Activated naive CD8-positive, alpha-beta T cell treated with anti-CD3 and anti-CD28 coated beads, Interleukin-2, amount 10 ng/mL, durations not matched to agents 7 days and 5 days (primary cell): Measurements from ENCODE around the gene PTPN1. TPM values are rescaled to one million over a fixed set of nuclear protein-coding genes. Genes with fewer than 3 reads are reported as not detected.
A peak's percentile ranks its signal among the peaks of the same experiment; 100 is the strongest.
"Not testable (repeated sequence)": the region's sequence is repeated elsewhere in the genome, so short reads cannot be mapped to it uniquely, and the experiment has no call there.

Experiments
- ATAC-seq: fragments of 150-1000 bp; cut with Tn5 transposase; one replicate; pipeline ENCODE4 v1.10.0; 2021; ENCODE audit warnings: low read depth, moderate library complexity
- POLR2A ChIA-PET: fragments of 350-600 bp; sonication (Branson Sonifier 250); formaldehyde crosslinking; loops from one replicate; lab custom pipeline; 2021; ENCODE audit warnings: antibody characterized with exemption; lab: Charles Lee
- DNase-seq: peaks from one replicate; pipeline ENCODE4 v3.0.0; 2021
- H3K27ac Mint-ChIP-seq: one replicate; pipeline ENCODE4 v1.8.0; 2022; ENCODE audit warnings: mild to moderate bottlenecking, mixed read lengths
- H3K27me3 Mint-ChIP-seq: one replicate; pipeline ENCODE4 v1.8.0; 2022; ENCODE audit warnings: mild to moderate bottlenecking, moderate library complexity, mixed read lengths
- H3K36me3 Mint-ChIP-seq: one replicate; pipeline ENCODE4 v1.8.0; 2021; ENCODE audit warnings: mild to moderate bottlenecking, mixed read lengths
- H3K4me1 Mint-ChIP-seq: one replicate; pipeline ENCODE4 v1.8.0; 2021; ENCODE audit warnings: mixed read lengths
- H3K4me3 Mint-ChIP-seq: one replicate; pipeline ENCODE4 v1.8.0; 2022; ENCODE audit warnings: mild to moderate bottlenecking, moderate library complexity, mixed read lengths
- H3K9me3 Mint-ChIP-seq: one replicate; pipeline ENCODE4 v1.8.0; 2021; ENCODE audit warnings: mixed read lengths
- total RNA-seq, 2 experiments: library from RNA; stranded (reverse); gene quantifications; one replicate each; pipeline ENCODE4 v1.2.3, GENCODE V29; 2021

PTPN1 gene
- total RNA-seq, 2 experiments from 2014 or later, result 65.9 to 67.3 TPM

DNA sequence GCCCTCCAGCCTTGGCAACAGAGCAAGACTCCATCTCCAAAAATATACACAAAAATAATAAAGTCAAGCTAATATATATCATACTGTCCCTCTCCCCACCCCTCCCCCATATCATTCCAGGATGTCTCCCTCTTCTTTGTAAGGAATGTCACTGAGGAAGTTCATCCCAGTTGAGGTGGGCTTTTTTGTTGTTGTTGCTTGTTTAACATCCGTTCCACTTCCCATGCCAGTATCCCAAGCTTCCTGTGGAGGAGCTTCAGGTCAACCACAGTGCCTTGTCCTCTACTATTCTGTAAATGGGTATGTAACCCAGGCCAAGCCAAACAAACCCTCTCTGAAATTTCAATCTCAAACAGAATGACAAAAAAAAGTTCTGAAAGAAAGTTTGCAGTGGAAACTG lies 19.0 kb upstream of the PTPN1 start:
- Mint-ChIP-seq H3K4me3 (no peak overlapping the region), H3K4me1 (peaks cover 10% of the 10 kb centered on the region), H3K27me3 (peaks cover 5% of the 10 kb centered on the region), H3K36me3 (no peaks in the 10 kb centered on the region), H3K9me3 (no peaks in the 10 kb centered on the region), H3K27ac (no peak overlapping the region)
- ATAC-seq (no peak), DNase-seq (no peak)
- POLR2A ChIA-PET, result no interaction called here

DNA sequence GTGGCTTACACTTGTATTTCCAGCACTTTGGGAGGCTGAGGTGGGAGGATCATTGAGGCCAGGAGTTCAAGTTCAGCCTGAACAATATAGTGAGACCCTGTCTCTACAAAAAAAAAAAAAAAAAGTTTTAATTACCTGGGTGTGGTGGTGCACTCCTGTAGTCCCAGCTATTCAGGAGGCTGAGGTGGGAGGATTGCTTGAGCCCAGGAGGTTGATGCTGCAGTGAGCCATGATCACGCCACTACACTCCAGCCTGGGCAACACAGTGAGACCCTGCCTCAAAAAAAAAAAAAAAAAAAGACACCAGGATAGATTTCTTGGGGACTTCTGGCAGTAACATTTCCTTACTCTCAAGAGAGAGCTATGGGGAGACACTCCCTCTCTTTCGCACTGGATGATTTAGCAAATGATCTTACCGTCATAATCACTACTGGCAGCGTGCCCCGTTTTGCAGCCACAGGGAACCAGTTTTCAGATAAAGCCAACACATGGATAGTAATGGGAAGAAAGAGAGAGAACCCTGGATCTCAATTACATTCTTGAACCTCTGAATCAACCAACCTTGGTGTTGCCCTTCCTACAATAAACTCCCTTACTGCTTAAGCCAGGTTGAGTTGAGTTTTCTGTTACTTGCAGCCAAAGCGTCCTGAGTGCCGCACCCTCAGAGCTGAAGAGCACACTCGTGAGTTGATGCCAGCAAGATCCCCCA lies 18.1 kb upstream of the PTPN1 start:
- Mint-ChIP-seq H3K4me3 (no peak overlapping the region), H3K27me3 (peaks cover 9% of the 10 kb centered on the region), H3K4me1 (peaks cover 10% of the 10 kb centered on the region), H3K36me3 (no peaks in the 10 kb centered on the region), H3K9me3 (no peaks in the 10 kb centered on the region), H3K27ac (peak overlapping the region; percentile 34)
- DNase-seq, result no peak
- no peak for ATAC-seq
- POLR2A ChIA-PET, result interaction anchor here (0.7 kb wide), 1 partner anchor 13 kb away, joined by 3 read pairs; no protein-coding TSS in a partner anchor

DNA sequence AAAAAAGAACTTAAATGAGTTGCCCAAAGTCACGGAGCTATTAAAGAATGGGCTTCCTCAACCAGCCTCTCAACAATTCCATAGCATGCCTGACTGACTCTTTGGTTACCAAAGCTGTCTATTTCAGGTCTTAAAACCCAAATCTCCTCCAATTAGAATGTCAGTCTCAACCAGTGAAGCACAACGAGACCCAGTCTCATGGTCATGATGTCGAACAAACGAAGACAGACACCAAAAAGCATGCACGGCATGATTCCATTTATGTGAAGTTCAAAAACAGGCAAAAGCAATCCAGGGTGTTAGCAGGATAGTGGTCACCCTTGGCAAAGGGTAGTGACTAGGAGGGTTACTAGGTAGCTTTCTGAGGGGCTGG lies 16.3 kb upstream of the PTPN1 start:
- Mint-ChIP-seq H3K27me3 (peaks cover 9% of the 10 kb centered on the region), H3K4me1 (no peaks in the 10 kb centered on the region), H3K36me3 (no peaks in the 10 kb centered on the region), H3K9me3 (no peaks in the 10 kb centered on the region), H3K4me3 (no peak overlapping the region), H3K27ac (no peak overlapping the region)
- POLR2A ChIA-PET, result no interaction called here
- DNase-seq (no peak), ATAC-seq (no peak)

DNA sequence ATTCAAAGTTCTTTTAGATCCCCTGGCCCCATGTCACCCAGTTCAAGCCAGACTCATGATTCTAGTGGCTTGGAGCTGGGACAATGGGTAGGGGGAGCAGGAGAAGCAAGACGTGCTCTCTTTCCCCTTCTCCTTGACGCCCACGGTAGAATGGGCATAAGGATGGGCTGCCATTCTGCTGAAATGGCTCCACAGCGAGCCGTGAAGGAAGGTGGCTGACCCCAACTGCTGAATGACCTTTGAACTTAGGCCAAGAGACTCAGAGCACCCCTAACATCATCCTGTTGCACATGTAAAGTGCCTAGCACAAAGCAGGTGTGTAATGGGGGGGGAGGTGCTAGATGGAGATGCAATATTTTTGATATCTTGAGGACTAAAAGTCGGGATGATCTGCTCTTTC lies 15.8 kb upstream of the PTPN1 start:
- Mint-ChIP-seq H3K27me3 (peaks cover 9% of the 10 kb centered on the region), H3K9me3 (no peaks in the 10 kb centered on the region), H3K4me1 (no peaks in the 10 kb centered on the region), H3K36me3 (no peaks in the 10 kb centered on the region), H3K4me3 (no peak overlapping the region), H3K27ac (no peak overlapping the region)
- ATAC-seq (no peak), DNase-seq (no peak)
- POLR2A ChIA-PET, result no interaction called here

DNA sequence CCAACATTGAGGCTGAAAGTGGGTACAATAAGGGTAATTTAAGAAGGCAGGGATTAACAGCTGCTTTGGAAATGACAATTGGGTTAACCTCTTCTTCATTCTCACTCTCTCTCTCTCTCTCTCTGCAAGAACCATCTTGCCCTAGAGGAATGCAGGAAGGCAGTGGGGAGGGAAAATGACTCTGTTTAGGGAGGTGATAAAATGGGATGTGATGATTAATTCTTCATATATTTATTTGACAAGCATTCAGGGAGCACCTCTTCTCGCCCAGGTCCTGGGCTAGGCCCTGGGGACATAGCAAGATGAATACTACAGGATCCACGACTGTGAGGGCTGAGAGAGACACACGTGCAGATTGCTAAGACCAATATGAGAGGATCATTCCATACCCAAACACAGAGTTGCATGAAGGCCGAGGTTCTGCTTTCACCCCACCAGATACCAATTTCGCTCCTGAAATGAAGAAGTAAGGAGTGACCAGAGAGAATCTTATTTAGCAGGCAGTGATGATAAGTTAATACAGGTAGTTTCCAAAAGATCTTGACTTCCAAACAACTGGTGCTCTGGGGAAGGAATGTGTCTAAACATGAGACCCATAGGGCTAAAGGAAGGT lies 13.3 kb upstream of the PTPN1 start:
- no peak overlapping the region for H3K27ac Mint-ChIP-seq
- peaks cover 7% of the 10 kb centered on the region for H3K27me3 Mint-ChIP-seq
- DNase-seq (no peak), ATAC-seq (no peak)
- H3K36me3 Mint-ChIP-seq, result no peaks in the 10 kb centered on the region
- H3K4me3 Mint-ChIP-seq, result no peak overlapping the region
- no peaks in the 10 kb centered on the region for H3K9me3 Mint-ChIP-seq
- POLR2A ChIA-PET, result no interaction called here
- H3K4me1 Mint-ChIP-seq, result no peaks in the 10 kb centered on the region

DNA sequence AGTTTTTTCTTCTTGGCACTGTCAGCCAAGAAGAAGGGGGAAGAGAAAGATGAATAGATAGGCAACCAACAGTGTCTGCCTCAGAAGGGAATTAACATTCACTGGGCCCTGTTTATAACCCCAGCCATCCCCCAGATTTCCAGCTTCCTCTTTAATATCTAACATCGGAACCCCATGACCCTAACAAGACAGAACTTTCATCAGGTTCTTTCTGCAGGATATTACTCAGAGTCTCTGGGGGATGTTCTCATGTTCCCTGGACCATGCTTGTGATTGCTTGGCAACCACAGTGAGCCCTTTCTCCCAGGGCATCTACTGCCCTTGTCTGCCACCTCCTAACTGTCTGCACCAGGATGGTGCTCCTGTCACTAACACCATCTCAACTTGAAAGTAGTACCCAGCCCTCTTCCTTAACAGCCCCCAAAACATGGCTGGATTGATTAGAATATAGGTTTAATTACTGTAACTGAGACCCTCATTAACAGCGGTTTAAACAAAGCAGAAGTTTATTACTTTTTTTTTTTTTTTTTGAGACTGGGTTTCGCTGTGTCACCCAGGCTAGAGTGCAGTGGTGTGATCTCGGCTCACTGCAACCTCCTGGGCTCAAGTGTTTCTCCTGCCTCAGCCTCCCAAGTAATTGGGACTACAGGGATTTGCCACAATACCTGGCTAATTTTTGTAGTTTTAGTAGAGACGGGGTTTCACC lies 12.0 kb upstream of the PTPN1 start:
- POLR2A ChIA-PET, result no interaction called here
- DNase-seq (no peak), ATAC-seq (no peak)
- Mint-ChIP-seq H3K27me3 (peaks cover 7% of the 10 kb centered on the region), H3K36me3 (no peaks in the 10 kb centered on the region), H3K27ac (no peak overlapping the region), H3K9me3 (no peaks in the 10 kb centered on the region), H3K4me1 (no peaks in the 10 kb centered on the region), H3K4me3 (no peak overlapping the region)

DNA sequence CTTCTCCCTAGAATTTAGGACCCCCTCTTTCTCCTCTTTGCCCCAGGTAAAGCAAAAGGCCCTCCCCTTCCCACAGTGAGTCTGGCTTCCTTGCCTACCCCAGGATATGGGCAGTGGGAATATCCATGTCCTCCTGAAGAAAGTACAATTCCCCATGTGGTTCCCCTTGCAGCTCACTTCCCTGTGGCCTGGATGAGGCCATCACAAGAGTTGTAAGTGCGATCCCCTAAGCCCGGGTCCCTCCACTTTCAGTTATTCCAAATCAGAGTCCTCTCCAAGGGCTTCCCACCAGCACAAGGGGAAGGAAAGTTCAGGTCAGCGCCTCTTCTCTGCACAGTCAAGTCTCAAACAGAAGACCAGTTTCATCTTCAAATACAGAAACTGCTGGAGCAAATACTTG lies 10.2 kb upstream of the PTPN1 start:
- no peak for DNase-seq
- Mint-ChIP-seq H3K27me3 (peaks cover 4% of the 10 kb centered on the region), H3K4me3 (no peak overlapping the region), H3K27ac (no peak overlapping the region), H3K9me3 (no peaks in the 10 kb centered on the region), H3K4me1 (peaks cover 10% of the 10 kb centered on the region), H3K36me3 (no peaks in the 10 kb centered on the region)
- no peak for ATAC-seq
- POLR2A ChIA-PET, result interaction anchor here (0.6 kb wide), 1 partner anchor 11 kb away, joined by 4 read pairs; no protein-coding TSS in a partner anchor

DNA sequence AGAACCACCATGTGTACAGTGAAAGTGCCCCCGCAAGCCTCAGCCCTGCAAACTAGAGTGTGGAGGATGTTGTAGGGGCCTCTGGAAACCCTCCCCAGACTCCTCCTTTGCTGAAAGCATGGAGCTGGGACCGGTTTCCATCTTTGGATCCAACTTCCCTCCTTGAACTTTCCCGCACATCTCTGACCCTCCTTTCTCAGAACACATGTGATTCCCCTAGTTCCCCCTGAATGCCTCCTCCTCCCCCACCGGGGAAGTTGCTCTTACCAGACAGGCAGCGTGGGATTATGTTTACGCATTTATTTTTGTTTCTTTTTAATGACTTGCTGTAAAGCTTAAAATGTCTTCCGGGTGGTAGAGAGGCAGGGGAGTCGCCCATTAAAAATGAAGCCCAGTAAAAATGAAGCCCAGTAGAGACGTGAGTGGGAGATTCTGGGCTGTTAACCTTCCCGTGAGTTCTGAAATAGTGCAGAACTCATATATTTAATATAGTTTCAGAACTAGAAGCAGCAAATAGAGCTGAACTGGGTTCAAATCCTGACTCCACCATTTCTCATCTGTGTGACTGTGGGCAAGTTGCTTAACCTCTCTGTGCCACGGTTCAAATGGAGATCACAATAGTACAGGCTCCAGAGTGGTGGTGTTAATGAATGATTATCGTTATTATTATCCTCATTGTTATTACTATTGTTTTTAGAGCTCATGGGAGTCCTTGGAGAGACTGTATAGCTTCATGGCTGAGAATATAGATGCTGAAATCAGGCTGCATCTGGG lies 8.0 kb upstream of the PTPN1 start:
- H3K36me3 Mint-ChIP-seq, result no peaks in the 10 kb centered on the region
- H3K9me3 Mint-ChIP-seq, result no peaks in the 10 kb centered on the region
- H3K27me3 Mint-ChIP-seq, result no peaks in the 10 kb centered on the region
- no peak for ATAC-seq
- POLR2A ChIA-PET, result no interaction called here
- DNase-seq, result no peak
- H3K4me1 Mint-ChIP-seq, result peaks cover 14% of the 10 kb centered on the region
- H3K4me3 Mint-ChIP-seq, result no peak overlapping the region
- no peak overlapping the region for H3K27ac Mint-ChIP-seq

DNA sequence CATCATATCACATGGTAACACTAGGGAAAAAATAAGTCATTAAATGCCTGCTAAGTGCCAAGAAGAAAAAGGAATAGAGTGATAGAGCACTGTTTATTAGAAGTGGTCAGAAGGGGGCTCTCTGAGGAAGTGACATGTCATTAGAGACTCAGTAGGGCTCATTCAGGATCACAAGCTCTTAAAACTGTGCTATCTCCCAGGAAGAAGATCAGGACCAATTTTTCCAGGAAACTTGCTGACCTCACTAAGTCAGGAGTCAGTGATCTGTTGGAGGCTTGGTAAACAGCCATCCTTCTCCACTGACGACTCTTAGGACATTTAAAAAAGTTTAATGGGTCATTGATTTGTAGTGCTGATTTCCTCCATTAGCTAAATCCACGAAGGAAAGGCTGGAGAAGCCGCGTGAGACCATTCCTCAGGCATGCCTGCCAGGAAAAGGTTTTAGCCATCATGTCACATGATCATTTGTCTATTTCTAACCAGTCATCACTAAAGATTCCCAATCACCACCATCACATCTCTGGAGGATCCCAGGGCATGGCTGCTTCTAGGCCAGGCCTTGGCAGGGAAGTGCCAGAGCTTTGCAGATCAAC lies 5.9 kb upstream of the PTPN1 start:
- peak overlapping the region; percentile 22 for H3K27ac Mint-ChIP-seq
- H3K9me3 Mint-ChIP-seq, result no peaks in the 10 kb centered on the region
- H3K27me3 Mint-ChIP-seq, result no peaks in the 10 kb centered on the region
- no peak overlapping the region for H3K4me3 Mint-ChIP-seq
- POLR2A ChIA-PET, result no interaction called here
- no peaks in the 10 kb centered on the region for H3K36me3 Mint-ChIP-seq
- DNase-seq (no peak), ATAC-seq (peak; percentile 29)
- H3K4me1 Mint-ChIP-seq, result peaks cover 16% of the 10 kb centered on the region

DNA sequence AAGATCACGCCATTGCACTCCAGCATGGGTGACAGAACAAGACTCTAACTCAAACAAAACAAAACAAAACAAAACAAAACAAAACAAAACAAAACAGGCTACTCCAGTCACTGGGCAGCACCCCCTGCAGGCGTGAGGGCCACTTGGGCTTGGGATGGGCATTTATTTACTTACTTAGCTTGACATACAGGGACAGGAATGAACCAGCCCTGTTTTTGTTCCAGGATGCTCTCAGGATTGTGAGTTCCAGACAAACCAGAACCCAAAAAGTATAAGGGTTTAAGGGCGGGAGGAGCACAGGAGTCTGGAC lies 4.0 kb upstream of the PTPN1 start:
- DNase-seq (no peak), ATAC-seq (no peak)
- H3K36me3 Mint-ChIP-seq, result peaks cover 3% of the 10 kb centered on the region
- POLR2A ChIA-PET, result no interaction called here
- no peaks in the 10 kb centered on the region for H3K9me3 Mint-ChIP-seq
- no peak overlapping the region for H3K27ac Mint-ChIP-seq
- H3K4me1 Mint-ChIP-seq, result peaks cover 22% of the 10 kb centered on the region
- no peak overlapping the region for H3K4me3 Mint-ChIP-seq
- H3K27me3 Mint-ChIP-seq, result no peaks in the 10 kb centered on the region

DNA sequence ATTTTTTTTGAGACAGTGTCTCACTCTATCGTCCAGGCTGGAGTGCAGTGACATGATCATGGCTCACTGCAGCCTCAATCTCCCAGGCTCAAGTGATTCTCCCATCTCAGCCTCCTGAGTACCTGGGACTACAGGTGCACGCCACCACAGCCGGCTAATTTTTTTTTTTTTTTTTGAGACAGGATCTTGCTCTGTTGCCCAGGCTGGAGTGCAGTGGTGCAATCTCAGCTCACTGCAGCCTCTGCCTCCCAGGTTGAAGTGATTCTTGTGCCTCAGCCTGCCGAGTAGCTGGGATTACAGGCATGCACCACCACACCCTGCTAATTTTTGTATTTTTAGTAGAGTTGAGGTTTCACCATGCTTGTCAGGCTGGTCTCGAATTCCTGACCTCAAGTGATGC lies 2.4 kb upstream of the PTPN1 start:
- not testable (repeated sequence) for H3K4me3 Mint-ChIP-seq, H3K36me3 Mint-ChIP-seq, DNase-seq, ATAC-seq, H3K9me3 Mint-ChIP-seq, H3K27ac Mint-ChIP-seq, H3K27me3 Mint-ChIP-seq
- peaks cover 34% of the 10 kb centered on the region for H3K4me1 Mint-ChIP-seq
- POLR2A ChIA-PET, result interaction anchor here (0.7 kb wide), 1 partner anchor 378 kb away, joined by 3 read pairs; no protein-coding TSS in a partner anchor

DNA sequence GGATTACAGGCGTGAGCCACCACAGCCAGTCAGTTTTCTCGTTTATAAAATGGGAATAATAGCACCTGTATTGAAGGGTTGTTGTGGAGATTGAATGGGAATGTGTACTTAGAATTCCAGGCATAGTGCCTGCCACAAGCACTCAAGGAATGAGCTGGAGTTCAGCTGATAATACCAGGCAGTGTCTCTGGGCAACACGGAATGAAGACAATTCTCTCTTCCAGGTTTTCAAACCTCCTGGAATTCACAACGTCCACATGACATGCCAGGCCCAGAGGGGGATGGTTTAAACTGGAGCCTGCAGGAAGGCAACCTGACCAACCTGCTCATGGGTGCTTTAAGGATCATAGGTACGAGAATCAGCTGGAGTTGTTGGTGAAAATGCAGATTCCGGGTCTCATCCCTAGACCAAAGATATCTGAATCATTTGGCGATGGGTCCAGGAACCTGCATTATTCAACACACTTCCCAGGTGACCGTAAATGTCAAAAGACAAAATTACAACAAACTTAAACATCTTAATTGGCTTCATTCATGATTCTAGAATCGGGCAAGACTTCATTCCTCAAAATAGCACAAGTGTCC lies 1.9 kb upstream of the PTPN1 start:
- no peak overlapping the region for H3K4me3 Mint-ChIP-seq
- H3K9me3 Mint-ChIP-seq, result no peaks in the 10 kb centered on the region

More for the DNA sequence above, 1.9 kb upstream of the PTPN1 start:
- ATAC-seq (no peak), DNase-seq (no peak)
- POLR2A ChIA-PET, result interaction anchor here (0.6 to 0.7 kb wide), 2 partner anchors 21 to 379 kb away, joined by 3 read pairs; no protein-coding TSS in a partner anchor
- Mint-ChIP-seq H3K27me3 (no peaks in the 10 kb centered on the region), H3K36me3 (peaks cover 9% of the 10 kb centered on the region), H3K27ac (no peak overlapping the region), H3K4me1 (peaks cover 39% of the 10 kb centered on the region)
